GM18873 (cell line): Measurements from ENCODE around the gene PROKR2.

Source experiments
- ATAC-seq: cut with Tn5 transposase; IDR thresholded peaks from one replicate; pipeline ENCODE4 v1.9.1; 2021; ENCODE audit warnings: mild to moderate bottlenecking, moderate library complexity, moderate number of reproducible peaks; ENCODE audit not compliant: unreplicated experiment, low FRiP score

Gene PROKR2

GRCh38 chr20:5290596-5290995 is 26.2 kb downstream of the PROKR2 start:
- no peak for ATAC-seq

GRCh38 chr20:5282561-5282960 is 34.2 kb downstream of the PROKR2 start:
- no peak for ATAC-seq

- no peak for ATAC-seq
Observed at GRCh38 chr20:5279661-5280060, 37.1 kb downstream of the PROKR2 start.

- no peak for ATAC-seq
Observed at GRCh38 chr20:5272268-5272667, 44.5 kb downstream of the PROKR2 start.

- no peak for ATAC-seq
Observed at GRCh38 chr20:5270603-5271002, 46.2 kb downstream of the PROKR2 start.

GRCh38 chr20:5268449-5268848 is 48.3 kb downstream of the PROKR2 start:
- ATAC-seq, result no peak

GRCh38 chr20:5267092-5267491 is 49.7 kb downstream of the PROKR2 start:
- no peak for ATAC-seq
